K562 (cell line): ENCODE data around the gene ACHE. TPM values are rescaled to one million over a fixed set of nuclear protein-coding genes. Genes with fewer than 3 reads are reported as not detected.

Experiments used
- BACH1 ChIP-seq: fragments of 200-800 bp; sonication (Bioruptor generic); IDR thresholded peaks from 2 replicates; pipeline ENCODE4 v1.6.1; 2016; ENCODE audit warnings: missing genetic modification characterization, missing compliant biosample characterization
- MAFG ChIP-seq: fragments of 450-650 bp; conservative IDR thresholded peaks from 2 replicates; pipeline ENCODE4 v1.6.1; 2016; ENCODE audit warnings: missing genetic modification characterization, missing compliant biosample characterization
- PHB ChIP-seq: fragments of 250-450 bp; sonication (Bioruptor Pico); IDR thresholded peaks from 2 replicates; pipeline ENCODE4 v1.5.0; 2021
- PHF8 ChIP-seq: fragments of 200-600 bp; sonication (generic); IDR thresholded peaks from 2 replicates; pipeline ENCODE4 v1.6.1; 2012; ENCODE audit warnings: mixed run types, mild to moderate bottlenecking, inconsistent platforms, low read length, moderate library complexity, borderline replicate concordance
- POLR2A ChIP-seq: fragments of 450-650 bp; conservative IDR thresholded peaks from 2 replicates; pipeline ENCODE4 v1.6.1; 2016
- PYGO2 ChIP-seq: fragments of 450-650 bp; IDR thresholded peaks from 2 replicates; pipeline ENCODE4 v1.6.1; 2016; ENCODE audit warnings: mild to moderate bottlenecking, missing genetic modification characterization, moderate library complexity, missing compliant biosample characterization
- SOX6 ChIP-seq: fragments of 450-650 bp; IDR thresholded peaks from 2 replicates; pipeline ENCODE4 v1.6.1; 2014; ENCODE audit warnings: mild to moderate bottlenecking
- SPI1 ChIP-seq: IDR thresholded peaks from 2 replicates; pipeline ENCODE4 v1.6.1; 2011; ENCODE audit warnings: low read depth, low read length, control low read depth, borderline replicate concordance
- TCFL5 ChIP-seq: fragments of 250-450 bp; sonication (Bioruptor Pico); conservative IDR thresholded peaks from 2 replicates; pipeline ENCODE4 v1.6.1; 2021; ENCODE audit warnings: mild to moderate bottlenecking, moderate library complexity, matching md5 sums
- TSC22D4 ChIP-seq: fragments of 450-650 bp; IDR thresholded peaks from 2 replicates; pipeline ENCODE4 v1.6.1; 2016; ENCODE audit warnings: missing genetic modification characterization, missing biosample characterization, control low read depth
- U2AF1 ChIP-seq: fragments of 200-400 bp; formaldehyde crosslinking; optimal IDR thresholded peaks from 2 replicates; pipeline ENCODE3; 2017; ENCODE audit warnings: mild to moderate bottlenecking, low read depth, low read length, moderate library complexity
- ZFX ChIP-seq: sonication (generic); formaldehyde crosslinking; IDR thresholded peaks from 2 replicates; pipeline ENCODE4 v1.8.0; 2022; ENCODE audit warnings: mild to moderate bottlenecking, missing genetic modification reagents, moderate library complexity
- ZNF140 ChIP-seq: fragments of 250-450 bp; sonication (Bioruptor Pico); IDR thresholded peaks from 2 replicates; pipeline ENCODE4 v1.8.0; 2021; ENCODE audit warnings: moderate library complexity, mild to moderate bottlenecking, inconsistent platforms
- polyA plus RNA-seq, 8 experiments: library from polyadenylated mRNA; depleted of rRNA in 4 of 8; stranded (reverse) in 5 of 8; unstranded in 3 of 8; fragments of >200 nt; fragmentation: Nextera tagmentation in 2 of 8; fragmentation: Illumina TruSeq in 1 of 8; extraction: Ambion mirVana in 2 of 8; extraction: Trizol in 1 of 8; gene quantifications; 2 replicates each; pipeline versions ENCODE4 v1.2.1 to v1.2.3, GENCODE V29; 2011 to 2014; ENCODE audit warnings: inconsistent platforms in 1 of 8, missing spikeins in 1 of 8
- total RNA-seq, 7 experiments: library from RNA; depleted of rRNA in 6 of 7; stranded (reverse); fragments of >200 nt in 6 of 7; fragmentation: Illumina TruSeq in 2 of 7; extraction: Trizol in 2 of 7; gene quantifications; 2 replicates each; pipeline versions ENCODE4 v1.2.1 to v1.2.3, GENCODE V29; 2011 to 2021; ENCODE audit warnings: low replicate concordance in 1 of 7
- TF ChIP-seq, protein P1 (sequence below): sonication (generic); formaldehyde crosslinking; IDR thresholded peaks from 2 replicates; pipeline ENCODE4 v1.8.0; 2022; ENCODE audit warnings: mild to moderate bottlenecking, missing genetic modification reagents, borderline replicate concordance
- TF ChIP-seq, protein P2 (sequence below), 2 experiments: IDR thresholded peaks; 2 replicates each; pipeline ENCODE4 v1.6.1; 2011; ENCODE audit warnings: borderline replicate concordance in 1 of 2, control low read depth in 1 of 2, low read depth in 1 of 2, low read length in 1 of 2, mild to moderate bottlenecking in 1 of 2, mixed read lengths in 1 of 2, moderate library complexity in 1 of 2; ENCODE audit not compliant: insufficient read depth in 1 of 2, insufficient read length in 1 of 2, poor library complexity in 1 of 2, severe bottlenecking in 1 of 2; ENCODE audit errors: extremely low read depth in 1 of 2
- TF ChIP-seq, protein P3 (sequence below): sonication (generic); formaldehyde crosslinking; IDR thresholded peaks from 2 replicates; pipeline ENCODE4 v1.8.0; 2022; ENCODE audit warnings: mild to moderate bottlenecking, low read depth, missing genetic modification reagents
- TF ChIP-seq, protein P4 (sequence below): fragments of 450-650 bp; IDR thresholded peaks from 2 replicates; pipeline ENCODE4 v1.6.1; 2016; ENCODE audit warnings: missing biosample characterization, missing genetic modification characterization
- TF ChIP-seq, protein P5 (sequence below): fragments of 250-450 bp; sonication (Bioruptor Pico); IDR thresholded peaks from 2 replicates; pipeline ENCODE4 v1.5.0; 2020; ENCODE audit warnings: mild to moderate bottlenecking, borderline replicate concordance

ACHE gene
- total and polyA plus RNA-seq, 9 of the 15 experiments (the other 6 are each of a cell fraction or from before 2014, with no cell fraction given): 0.04 to 8.8 (median 1.9) TPM

DNA sequence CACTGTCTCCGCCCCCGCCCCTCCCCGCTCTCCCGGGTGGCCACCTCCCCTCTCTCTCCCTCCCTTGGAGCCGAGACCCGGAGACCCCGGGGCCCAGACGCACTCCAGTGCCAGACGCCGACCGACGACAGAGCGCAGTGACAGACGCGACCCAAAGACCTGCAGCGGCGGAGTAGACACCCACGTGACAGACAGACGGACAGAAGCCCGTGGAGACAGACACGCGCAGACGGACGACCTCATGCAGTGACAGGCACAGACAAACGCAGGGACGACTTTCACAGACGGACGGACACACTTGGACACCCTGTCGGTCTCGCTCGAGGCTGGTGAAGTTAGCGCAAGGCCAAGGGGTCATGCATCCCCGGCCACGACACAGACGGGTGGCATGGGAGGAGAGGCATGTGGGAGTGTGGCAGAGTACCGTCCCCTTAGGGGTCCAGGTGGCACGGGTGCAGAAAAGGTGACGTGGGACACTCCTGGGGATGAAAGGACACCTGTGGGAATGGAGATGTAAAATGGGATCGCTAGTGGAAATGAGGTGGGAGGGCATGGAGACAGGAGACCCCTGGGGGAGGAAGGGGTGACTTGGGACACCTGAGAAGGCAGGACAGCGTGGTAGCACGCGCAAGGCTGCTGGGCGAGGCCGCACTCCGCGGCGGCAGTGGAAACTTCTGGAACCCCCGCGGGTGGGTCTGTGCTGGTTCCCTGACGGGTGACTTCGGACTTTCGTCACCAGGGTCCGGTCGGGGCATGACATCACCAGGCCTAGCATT lies 456 bp upstream of the ACHE start (continued):
- TF ChIP-seq, protein P1, sequence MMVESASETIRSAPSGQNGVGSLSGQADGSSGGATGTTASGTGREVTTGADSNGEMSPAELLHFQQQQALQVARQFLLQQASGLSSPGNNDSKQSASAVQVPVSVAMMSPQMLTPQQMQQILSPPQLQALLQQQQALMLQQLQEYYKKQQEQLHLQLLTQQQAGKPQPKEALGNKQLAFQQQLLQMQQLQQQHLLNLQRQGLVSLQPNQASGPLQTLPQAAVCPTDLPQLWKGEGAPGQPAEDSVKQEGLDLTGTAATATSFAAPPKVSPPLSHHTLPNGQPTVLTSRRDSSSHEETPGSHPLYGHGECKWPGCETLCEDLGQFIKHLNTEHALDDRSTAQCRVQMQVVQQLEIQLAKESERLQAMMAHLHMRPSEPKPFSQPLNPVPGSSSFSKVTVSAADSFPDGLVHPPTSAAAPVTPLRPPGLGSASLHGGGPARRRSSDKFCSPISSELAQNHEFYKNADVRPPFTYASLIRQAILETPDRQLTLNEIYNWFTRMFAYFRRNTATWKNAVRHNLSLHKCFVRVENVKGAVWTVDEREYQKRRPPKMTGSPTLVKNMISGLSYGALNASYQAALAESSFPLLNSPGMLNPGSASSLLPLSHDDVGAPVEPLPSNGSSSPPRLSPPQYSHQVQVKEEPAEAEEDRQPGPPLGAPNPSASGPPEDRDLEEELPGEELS: peak; percentile 58; the same call in 1 of the 2 replicates
- no peak for TF ChIP-seq PHF8
- no peak for TF ChIP-seq ZNF140
- peak; percentile 65 for TF ChIP-seq POLR2A
- TF ChIP-seq SOX6: no peak
- no peak for TF ChIP-seq U2AF1
- TF ChIP-seq, protein P2, sequence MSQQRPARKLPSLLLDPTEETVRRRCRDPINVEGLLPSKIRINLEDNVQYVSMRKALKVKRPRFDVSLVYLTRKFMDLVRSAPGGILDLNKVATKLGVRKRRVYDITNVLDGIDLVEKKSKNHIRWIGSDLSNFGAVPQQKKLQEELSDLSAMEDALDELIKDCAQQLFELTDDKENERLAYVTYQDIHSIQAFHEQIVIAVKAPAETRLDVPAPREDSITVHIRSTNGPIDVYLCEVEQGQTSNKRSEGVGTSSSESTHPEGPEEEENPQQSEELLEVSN (IDR thresholded peaks at IDR 0.05; ENCODE audit: borderline replicate concordance in 1 of 2, extremely low read depth in 1 of 2, insufficient read depth in 1 of 2, insufficient read length in 1 of 2, low read depth in 1 of 2, low read length in 1 of 2, poor library complexity in 1 of 2, severe bottlenecking in 1 of 2): peak; percentile 71 to 84
- TF ChIP-seq, protein P3, sequence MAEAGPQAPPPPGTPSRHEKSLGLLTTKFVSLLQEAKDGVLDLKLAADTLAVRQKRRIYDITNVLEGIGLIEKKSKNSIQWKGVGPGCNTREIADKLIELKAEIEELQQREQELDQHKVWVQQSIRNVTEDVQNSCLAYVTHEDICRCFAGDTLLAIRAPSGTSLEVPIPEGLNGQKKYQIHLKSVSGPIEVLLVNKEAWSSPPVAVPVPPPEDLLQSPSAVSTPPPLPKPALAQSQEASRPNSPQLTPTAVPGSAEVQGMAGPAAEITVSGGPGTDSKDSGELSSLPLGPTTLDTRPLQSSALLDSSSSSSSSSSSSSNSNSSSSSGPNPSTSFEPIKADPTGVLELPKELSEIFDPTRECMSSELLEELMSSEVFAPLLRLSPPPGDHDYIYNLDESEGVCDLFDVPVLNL (CRISPR knock-in tag): no peak
- TF ChIP-seq, protein P4, sequence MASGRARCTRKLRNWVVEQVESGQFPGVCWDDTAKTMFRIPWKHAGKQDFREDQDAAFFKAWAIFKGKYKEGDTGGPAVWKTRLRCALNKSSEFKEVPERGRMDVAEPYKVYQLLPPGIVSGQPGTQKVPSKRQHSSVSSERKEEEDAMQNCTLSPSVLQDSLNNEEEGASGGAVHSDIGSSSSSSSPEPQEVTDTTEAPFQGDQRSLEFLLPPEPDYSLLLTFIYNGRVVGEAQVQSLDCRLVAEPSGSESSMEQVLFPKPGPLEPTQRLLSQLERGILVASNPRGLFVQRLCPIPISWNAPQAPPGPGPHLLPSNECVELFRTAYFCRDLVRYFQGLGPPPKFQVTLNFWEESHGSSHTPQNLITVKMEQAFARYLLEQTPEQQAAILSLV (tag): no peak
- no peak for TF ChIP-seq PYGO2
- no peak for TF ChIP-seq MAFG (tag)
- TF ChIP-seq TCFL5: no peak
- TF ChIP-seq TSC22D4: no peak
- no peak for TF ChIP-seq BACH1 (tag)
- TF ChIP-seq PHB (CRISPR knock-in tag): no peak
- TF ChIP-seq ZFX: peak; percentile 40; the same call in 1 of the 2 replicates
- no peak for TF ChIP-seq SPI1
- TF ChIP-seq, protein P5, sequence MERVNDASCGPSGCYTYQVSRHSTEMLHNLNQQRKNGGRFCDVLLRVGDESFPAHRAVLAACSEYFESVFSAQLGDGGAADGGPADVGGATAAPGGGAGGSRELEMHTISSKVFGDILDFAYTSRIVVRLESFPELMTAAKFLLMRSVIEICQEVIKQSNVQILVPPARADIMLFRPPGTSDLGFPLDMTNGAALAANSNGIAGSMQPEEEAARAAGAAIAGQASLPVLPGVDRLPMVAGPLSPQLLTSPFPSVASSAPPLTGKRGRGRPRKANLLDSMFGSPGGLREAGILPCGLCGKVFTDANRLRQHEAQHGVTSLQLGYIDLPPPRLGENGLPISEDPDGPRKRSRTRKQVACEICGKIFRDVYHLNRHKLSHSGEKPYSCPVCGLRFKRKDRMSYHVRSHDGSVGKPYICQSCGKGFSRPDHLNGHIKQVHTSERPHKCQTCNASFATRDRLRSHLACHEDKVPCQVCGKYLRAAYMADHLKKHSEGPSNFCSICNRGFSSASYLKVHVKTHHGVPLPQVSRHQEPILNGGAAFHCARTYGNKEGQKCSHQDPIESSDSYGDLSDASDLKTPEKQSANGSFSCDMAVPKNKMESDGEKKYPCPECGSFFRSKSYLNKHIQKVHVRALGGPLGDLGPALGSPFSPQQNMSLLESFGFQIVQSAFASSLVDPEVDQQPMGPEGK (CRISPR knock-in tag): no peak
